Stimulated activated naive CD4-positive, alpha-beta T cell (primary cell): ENCODE measurements around the gene NADSYN1.
"Not testable (repeated sequence)": the region's sequence is repeated elsewhere in the genome, so short reads cannot be mapped to it uniquely, and the experiment has no call there.

Source experiments
- DNase-seq, 6 experiments: peaks; one replicate each; lab custom pipeline; 2025; lab: John Stamatoyannopoulos, UW

Gene NADSYN1

DNA sequence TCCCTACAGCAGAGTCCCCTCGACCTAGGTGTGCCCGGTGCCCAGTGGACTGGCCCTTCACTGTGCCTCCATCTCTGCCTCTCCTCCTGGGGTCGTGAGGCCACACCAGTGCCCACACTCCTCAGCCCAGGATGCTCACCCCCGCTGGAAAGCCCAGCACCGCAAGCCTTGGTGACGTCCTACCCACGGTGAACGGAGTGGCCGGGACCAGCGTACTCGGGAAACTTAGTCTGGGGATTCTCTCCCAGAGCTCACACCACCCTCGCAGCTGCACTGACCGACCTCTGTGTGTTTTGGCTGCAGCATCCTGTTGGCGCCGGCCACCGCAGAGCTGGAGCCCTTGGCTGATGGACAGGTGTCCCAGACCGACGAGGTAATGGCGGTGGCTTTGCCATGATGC, 38.5 kb downstream of the NADSYN1 start:
- DNase-seq, result no peak

DNA sequence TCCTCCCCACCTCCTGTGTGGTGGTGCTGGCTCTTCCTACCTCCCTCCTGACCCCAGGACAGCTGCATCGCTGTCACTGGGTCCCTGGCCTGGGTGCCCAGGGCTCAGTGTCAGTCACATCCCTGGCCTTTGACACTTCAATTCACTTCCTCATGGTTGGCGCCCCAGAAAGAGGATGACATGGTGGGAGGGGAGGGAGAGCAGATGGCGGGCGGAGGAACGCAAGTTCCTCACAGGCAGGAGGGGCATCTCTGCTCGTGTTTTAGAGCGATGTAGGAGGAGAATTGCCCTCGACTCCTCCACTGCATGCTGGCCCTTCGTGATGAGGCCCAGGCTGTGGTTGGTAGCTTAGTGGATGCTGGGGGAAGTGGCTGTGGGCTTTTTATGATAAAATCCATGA, 38.9 kb downstream of the NADSYN1 start:
- no peak for DNase-seq

DNA sequence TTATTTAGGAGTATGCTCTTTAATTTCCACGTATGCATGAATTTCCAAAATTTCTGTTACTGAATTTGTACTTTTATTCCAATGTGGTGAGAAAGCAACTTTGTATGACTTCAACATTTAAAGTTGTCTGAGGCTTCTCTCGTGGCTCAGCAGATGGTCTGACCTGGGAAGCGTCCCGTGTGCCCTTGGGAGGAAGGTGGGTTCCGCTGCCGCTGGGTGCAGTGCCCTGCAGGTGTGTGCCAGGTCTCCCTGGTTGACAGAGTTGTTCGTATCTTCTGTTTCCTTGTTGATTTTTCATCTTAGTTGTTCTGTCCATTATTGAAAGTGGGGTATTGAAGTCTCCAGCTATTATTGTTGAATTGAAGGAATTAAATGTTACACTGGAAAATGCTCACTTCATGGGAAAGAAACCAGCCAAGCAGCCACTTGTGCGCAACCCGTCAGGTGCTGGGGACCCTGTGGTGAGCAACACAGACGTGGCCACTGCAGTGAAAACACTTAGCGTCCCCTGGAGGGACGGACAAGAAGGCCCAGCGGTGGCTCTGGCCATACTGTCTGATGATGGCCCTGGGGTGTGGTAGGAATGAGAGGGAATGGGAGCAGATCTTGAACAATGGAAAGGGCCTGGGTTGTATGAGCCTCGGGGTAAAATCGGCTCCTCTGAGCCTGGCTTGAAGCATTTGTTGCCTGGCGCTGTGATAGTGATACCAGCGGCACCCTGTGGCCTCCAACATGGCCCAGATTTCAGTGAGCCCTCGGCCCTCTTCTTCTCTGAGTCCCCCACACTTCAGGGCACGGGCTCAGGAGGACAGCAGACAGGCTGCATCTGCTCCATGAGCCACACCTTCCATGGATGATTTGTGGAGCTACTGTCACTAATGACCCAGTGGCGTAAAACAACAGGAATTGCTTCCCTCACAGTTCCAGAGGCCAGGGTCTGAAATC, 42.6 kb downstream of the NADSYN1 start:
- no peak for DNase-seq

DNA sequence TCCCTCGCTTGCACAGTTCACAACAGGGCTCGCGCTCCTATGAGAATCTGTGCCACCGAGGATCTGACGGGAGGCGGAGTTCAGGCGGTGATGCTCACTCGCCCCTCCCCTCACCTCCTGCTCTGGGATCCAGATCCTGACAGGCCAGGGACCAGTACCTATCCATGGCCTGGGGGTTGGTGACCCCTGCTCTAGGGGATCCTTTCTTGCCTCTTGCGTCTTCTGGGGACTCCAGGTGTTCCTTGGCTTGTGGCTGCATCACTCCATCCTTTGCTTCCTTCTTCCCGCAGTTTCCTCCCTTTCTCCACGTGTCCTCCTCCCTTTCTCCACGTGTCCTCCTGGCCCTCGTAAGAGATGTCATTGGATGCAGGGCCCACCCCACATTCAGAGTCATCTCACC, 43.4 kb downstream of the NADSYN1 start:
- no peak for DNase-seq

DNA sequence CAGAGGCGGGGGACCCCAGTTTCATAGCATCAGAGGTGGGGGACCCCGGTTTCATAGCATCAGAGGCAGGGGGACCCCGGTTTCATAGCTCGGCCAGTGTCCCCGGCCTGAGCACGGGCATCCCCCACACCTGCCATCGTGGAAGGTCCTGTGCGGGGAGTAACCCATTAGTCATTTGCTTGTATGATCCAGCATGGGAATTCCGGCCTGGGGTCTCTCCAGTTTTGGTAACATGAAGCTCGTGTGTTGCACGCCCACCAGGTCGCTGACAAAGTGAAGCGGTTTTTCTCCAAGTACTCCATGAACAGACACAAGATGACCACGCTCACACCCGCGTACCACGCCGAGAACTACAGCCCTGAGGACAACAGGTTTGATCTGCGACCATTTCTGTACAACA, 45.1 kb downstream of the NADSYN1 start:
- DNase-seq, result no peak

DNA sequence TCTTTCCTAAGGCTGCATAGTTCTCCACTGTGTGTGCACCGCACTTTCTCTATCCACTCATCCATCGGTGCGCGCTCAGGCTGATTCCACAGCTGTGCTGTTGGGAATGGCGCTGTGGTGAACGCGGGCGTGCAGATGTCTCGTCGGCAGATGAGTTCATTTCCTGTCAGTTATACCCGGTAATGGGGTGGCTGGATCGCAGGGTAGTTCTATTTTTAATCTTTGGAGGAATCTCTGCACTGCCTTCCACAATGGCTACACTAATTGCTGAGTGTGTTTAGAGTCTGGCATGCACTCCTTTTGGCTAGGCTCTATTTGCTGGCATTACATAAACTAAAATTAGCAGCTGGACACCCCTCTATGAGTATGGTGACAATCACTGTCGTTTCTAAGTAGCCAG, 46.1 kb downstream of the NADSYN1 start:
- DNase-seq, result no peak

DNA sequence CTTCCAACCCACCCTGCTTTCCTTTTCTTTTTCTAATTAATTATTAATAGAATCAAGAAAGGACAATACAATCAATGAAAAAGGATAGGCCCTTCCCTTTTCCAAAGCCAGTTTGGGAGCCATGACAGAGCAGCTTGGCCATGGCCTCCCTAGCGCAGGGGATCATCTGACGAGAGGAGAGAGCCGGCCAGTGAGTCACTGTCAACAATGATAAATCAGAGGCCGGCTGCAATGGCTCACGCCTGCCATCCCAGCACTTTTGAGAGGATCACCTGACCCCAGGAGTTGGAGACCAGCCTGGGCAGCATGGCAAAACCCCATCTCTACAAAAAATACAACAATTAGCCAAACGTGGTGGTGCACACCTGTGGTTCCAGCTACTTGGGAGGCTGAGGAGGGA, 46.5 kb downstream of the NADSYN1 start:
- DNase-seq, result no peak

DNA sequence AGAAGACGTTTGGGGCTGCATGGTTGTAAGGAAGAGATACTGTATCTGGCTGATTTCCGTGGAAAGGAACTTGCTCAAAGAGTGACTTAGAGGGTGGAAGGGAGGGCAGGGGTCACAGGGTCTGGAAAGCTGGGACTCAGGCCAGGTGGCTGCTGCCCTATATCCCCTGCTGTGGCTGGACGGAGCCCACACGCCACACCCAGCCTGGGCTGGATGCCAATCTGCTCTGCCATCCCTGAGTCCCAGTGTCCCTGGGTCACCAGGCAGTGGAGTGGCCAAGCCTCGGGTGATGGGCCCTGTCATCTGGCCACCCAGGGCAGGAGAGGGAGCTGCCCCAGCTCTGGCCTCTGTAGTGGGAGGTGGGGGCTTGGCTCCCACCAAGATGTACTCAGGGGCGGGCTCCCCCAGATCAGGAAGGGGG, 47.6 kb downstream of the NADSYN1 start:
- no peak for DNase-seq

DNA sequence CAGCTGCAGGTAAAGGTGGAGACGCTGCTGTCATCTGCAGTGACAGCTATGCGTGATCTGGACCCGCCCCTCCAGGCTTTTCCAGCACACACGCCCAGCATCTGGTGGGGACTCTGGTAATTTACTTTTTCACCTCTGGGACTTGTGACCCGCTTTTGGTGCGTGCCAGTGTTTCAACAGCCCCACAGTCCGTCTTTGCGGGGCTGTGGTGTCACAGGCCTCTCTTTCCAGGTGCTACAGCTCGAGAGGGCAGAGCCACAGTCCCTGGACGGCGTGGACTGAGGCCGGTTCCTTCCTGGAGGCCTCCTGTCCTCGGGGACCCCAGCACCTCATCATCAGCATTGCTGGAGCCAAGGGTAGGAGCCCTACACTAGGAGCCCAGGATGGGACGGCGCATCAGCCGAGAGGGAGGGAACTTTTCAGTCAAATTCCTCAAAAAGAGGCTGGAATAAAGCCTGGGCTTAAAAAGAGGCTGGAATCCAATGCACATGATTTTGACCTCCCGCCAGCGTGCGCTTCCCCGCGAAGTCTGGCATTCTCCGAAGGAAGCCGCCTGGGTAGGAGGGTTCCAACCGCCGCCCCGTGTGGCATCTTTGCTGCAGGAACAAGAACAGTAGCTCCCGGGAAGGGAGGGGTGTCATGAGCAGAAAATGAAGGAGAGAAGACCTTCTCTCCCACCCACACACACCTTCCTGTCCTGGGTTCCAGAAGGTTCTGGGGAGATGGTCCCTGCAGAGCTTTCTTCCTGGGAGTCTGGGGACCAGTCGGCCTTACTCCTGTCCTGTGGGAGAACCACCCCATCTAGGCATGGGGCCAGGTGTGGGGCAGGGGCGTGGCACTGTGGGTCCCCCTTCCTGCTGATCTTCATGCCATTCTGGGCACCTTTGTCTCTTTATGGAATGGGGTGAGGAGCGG, 48.3 kb downstream of the NADSYN1 start:
- no peak for DNase-seq

DNA sequence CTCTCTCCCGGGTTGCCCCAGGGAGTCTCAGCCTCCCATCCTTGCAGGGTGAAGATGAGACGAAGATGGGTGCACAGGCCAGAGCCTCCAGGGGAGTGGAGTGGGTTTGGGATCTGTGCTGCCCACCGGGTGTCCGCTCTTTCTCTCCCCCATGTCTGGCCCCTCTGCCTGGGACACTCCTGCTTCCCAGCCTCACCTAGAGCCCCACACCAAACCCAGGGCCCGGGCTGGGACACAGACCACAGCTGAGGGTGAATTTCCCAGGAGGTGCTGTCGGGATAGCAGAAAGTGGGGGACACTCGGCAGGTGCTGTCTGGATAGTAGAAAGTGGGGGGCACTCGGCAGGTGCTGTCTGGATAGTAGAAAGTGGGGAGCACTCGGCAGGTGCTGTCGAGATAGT, 49.0 kb downstream of the NADSYN1 start:
- DNase-seq, result no peak

DNA sequence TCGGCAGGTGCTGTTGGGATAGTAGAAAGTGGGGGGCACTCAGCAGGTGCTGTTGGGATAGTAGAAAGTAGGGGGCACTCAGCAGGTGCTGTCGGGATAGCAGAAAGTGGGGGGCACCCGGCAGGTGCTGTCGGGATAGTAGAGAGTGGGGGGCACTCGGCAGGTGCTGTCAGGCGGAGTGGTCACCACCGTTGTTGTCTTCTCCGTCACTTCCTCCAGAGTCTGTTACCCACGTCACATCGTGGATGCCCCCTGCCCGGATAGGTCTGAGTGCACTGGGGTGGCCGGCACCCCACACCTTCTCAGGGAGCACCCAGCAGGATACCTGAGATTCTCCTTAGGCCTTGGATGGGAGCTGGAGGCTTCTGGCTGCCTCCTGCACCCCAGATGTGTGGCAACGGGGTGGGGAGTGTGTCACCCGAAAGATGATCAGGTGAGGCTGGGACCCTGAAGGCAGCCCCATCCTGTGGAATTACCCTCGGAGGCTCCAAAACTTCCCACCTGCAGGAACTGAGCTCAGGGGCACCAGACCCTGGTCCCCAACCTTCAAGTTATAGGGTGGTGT, 50.0 kb downstream of the NADSYN1 start:
- no peak for DNase-seq

DNA sequence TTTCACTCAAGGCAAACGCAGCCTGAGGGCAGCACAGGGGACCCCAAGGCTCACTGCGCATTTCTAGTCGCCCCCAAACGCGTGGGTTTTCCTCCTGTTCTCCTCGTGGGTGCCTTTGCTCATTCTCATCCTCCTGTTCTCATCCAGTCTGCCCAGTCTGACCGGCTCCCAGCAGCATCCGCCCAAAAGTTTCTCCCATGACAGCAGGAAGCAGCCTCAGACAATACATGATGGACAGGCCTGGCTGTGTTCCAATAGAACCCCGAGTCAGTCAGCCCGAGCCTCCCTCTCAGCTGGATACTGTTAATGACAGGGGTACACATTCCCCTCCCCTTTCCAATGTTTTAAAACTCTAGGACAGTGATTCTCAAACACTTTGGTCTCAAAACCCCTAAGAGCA, 51.5 kb downstream of the NADSYN1 start:
- no peak for DNase-seq

DNA sequence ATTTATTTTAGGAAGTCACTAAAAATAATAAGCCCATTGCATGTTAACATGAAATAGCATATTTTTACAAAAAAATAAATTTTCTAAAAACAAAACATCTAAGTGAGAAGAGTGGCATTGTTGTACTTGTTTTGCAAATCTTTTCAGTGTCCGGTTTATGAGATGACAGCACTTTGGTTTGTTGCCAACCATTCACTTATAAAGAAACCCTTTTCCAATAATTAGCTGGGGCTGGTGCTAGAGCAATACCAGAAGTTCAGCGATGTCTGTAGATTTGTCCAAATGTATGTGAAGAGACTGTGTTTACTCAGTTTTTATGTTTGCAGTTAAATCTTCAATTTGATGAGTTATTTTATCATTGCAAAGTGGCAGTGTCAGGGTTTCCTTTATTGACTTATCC, 52.0 kb downstream of the NADSYN1 start:
- DNase-seq, result no peak

DNA sequence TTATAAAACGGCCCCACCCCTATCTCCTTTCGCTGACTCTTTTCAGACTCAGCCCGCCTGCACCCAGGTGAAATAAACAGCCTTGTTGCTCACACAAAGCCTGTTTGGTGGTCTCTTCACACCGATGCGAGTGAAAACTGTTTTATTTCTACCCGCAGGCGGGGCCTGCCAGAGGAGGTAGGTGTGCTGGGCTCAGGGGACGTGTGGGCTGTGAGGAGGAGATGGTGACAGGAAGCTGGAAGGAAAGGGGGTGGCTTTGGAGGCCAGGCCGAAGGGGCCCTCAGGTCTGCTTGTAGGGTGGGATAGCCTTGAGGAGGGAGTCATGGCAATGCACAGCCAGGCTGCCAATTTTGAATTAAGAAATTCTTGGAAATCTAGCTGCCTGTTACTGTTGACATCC, 52.8 kb downstream of the NADSYN1 start:
- DNase-seq, result no peak

DNA sequence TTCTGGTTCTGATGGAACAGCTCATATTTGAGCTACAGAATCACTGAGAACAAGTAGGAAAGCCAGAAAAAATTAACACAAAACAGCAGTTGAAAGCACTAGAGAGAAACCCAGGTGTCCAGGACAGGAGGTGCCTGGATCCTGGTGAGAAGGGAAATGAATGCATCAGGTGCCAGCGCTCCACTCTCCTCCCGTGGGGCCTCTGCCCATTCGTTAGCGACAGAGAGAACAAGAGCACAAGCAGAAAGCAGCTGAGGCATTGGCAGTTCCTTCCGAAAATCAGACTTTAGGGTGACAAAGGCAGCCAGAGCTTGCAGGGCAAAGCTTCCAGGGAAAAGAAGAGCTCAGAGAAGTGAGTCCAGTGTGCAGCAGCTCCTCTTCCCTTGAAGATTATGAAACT, 54.1 kb downstream of the NADSYN1 start:
- no peak for DNase-seq

DNA sequence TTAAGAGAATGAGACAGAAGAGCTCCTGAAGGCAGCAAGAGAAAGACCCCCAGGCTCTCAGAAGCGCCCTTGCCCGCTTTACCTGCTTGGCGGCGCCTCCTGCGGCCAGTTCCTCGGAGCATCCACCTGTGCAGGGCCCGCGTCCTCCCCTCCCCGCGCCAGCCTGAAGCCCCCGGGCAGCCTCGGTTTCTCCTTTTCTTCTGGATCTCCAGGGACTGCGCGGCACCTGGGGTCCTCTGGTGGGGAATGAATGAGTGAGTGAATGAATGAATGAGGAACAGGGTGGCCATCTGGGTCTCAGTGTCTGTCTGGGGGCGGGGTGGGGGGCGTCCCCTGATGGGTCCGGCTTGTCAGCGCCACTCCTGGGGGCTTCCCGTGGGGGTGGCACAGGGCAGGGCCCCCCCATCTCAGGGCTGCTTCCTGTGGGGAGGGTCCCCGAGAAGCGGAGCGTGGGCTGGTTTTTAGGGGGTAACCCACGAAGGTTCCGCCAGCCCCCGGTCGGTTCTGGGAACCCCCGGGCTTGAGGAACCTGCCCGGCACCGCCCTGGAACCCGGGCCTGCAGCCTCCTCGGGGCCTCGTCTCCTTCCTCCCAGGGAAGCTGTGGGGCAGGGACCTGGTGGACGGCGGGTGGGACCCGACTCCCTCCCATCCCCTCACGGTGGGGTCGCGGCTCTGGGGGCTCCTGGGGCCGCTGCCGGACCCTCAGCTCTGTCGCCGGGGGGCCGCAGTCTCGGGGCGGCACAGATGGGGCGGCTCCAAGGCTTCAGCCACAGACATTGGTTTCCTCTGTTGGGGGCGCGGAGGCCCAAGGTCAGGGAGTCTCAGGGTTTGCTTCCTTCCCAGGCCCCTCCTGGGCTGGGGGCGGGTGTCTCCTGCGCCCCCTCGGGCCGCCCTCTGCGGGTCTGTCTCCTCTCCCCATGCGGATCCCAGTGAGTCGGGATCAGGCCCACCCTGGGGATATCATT, 65.8 kb downstream of the NADSYN1 start:
- DNase-seq, result no peak

DNA sequence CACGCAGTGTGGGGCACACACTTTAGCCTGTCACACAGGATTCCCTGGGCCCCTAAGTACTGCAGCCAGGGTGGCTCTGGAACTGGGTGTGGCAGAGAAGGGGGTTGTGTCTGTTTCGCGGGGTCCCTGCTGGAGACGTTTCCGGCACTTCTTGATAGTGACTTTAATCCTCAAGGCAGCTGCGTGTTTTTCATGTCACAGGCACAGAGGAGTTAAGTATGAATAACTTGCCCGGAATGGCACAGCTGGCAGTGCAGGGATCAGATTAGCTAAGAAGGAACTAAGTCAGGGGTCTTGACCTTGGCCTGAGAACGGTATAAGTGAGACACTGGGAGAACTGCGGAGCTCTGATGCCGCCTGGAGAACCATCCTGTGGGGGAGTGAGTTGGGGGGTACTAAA, 66.5 kb downstream of the NADSYN1 start:
- no peak for DNase-seq

DNA sequence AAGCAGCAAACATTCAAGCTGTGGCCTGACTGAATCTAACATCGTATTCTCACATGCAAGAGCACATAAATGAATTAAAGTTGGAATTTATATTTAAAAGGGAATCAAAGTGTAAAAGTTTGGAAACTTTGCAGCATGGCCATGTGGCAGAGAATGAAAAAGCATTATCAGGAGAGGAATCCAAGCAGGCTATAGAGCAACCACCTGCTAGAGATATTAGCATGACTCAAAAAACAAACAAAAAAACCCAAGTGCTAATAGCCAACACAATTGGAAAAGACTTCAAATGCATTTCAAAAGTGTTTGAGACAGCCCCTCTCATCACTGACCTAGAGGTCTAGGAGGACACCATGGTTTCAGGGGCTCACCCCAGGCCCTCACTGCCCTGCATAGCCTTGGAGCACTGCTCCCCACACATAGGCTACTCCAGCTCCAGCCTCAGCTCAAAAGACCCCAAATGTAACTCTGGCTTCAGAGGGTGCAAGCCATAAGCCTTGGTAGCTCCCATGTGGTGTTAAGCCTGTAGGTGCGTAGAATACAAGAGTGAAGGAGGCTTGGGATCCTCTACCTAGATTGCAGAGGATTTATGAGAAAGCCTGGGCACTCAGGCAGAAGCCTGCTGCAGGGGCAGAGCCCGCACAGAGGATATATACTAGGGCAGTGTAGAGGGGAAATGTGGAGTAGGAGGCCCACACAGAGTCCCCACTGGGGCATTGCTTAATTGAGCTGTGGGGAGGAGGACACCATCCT, 72.4 kb downstream of the NADSYN1 start:
- DNase-seq, result no peak

DNA sequence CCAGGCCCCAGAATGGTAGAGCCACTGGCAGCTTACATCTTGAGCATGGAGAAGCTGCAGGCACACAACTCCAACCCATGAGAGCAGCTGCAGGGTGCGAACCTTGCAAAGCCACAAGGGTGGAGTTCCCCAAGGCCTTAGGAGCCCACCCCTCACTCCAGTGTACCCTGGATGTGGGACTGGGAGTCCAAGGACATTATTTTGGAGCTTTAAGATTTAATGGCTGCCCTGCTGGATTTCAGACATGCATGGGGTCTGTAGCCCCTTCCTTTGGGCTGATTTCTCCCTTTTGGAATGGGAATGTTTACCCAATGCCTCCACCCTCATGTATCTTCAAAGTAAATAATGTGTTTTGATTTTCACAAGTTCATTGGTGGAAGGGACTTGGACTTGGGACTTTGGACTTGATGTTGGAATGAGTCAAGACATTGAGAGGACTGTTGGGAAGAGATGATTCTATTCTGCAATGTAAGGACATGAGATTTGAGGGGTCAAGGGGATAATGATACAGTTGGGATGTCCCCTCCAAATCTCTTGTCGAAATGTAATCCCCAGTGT, 73.0 kb downstream of the NADSYN1 start:
- no peak for DNase-seq

DNA sequence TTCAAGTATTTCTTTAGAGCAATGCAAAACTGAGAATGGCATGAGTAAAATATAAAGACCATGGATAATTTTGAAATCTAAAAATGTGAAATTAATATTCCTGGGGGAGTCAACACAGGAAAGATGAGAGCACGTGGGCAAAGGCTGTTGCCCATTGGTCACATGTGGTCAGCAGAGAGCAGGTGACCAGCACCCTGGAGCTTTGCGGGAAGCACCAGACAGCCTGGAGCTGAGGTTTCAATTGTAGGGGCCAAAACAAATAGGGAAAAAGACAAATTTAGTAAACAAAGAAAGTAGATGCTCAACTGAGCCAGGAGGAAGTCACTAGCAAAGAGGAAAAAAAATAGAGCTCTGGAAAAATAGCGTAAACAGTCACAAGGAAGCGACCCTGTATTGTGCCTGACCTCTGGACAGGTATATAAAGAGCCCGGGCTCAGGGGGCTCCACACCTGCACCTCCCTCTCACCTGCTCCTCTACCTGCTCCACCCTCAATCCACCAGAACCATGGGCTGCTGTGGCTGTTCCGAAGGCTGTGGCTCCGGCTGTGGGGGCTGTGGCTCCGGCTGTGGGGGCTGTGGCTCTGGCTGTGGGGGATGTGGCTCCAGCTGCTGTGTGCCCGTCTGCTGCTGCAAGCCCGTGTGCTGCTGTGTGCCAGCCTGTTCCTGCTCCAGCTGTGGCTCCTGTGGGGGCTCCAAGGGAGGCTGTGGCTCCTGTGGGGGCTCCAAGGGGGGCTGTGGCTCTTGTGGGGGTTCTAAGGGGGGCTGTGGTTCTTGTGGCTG, 74.0 kb downstream of the NADSYN1 start, which contains the start of gene KRTAP5-7:
KRTAP5-7 (plus strand) TSS at position 472 of the 780 bp plus-strand sequence; CDS start at position 506, 34 bp downstream.
- not testable (repeated sequence) for DNase-seq
